Measurements from ENCODE around the gene PIGM. TPM values are rescaled to one million over a fixed set of nuclear protein-coding genes. Genes with fewer than 3 reads are reported as not detected.
A peak's percentile ranks its signal among the peaks of the same experiment; 100 is the strongest.

Gene PIGM
- 6.2 TPM for total RNA-seq
- 4.6 TPM for polyA plus RNA-seq

GRCh38 chr1:160031365-160032164 lies at the start of gene PIGM:
PIGM (minus strand) TSS chr1:160031990; CDS start chr1:160031739, 251 bp downstream.
- H3K4me1 ChIP-seq (ENCODE audit: insufficient read depth): peaks cover 2% of the 10 kb centered on the region
- no peaks in the 10 kb centered on the region for H3K36me3 ChIP-seq (ENCODE audit: insufficient read depth)
- under 1% methylated on average over 60 of the region's 60 CpGs for WGBS
- H3K27ac ChIP-seq (ENCODE audit: low read depth): peak within 1 kb of the TSS; percentile 64
- DNase-seq (ENCODE audit: extremely low spot score): peak; percentile 91
- H3K4me3 ChIP-seq (ENCODE audit: low read depth, low read length): peak within 1 kb of the TSS; percentile 75

GRCh38 chr1:160081261-160081936 lies 49.6 kb upstream of the PIGM start, which contains the start of gene KCNJ9:
KCNJ9 (plus strand) TSS chr1:160081538; CDS start chr1:160084031, 2,493 bp downstream.
- 20% methylated on average over 14 of the region's 14 CpGs for WGBS
- Histone ChIP-seq H3K27ac (ENCODE audit: low read depth) (no peak within 1 kb of the TSS), H3K36me3 (ENCODE audit: insufficient read depth) (no peaks in the 10 kb centered on the region), H3K4me1 (ENCODE audit: insufficient read depth) (peaks cover 2% of the 10 kb centered on the region), H3K4me3 (ENCODE audit: low read depth, low read length) (no peak within 1 kb of the TSS)
- no peak for DNase-seq (ENCODE audit: extremely low spot score)

- H3K36me3 ChIP-seq (ENCODE audit: insufficient read depth): no peaks in the 10 kb centered on the region
- no peak for DNase-seq (ENCODE audit: extremely low spot score)
- peaks cover 2% of the 10 kb centered on the region for H3K4me1 ChIP-seq (ENCODE audit: insufficient read depth)
- no peak overlapping the region for H3K27ac ChIP-seq (ENCODE audit: low read depth)
- H3K4me3 ChIP-seq (ENCODE audit: low read depth, low read length): no peak overlapping the region
- WGBS: 58% methylated on average over 6 of the region's 6 CpGs
Measured at GRCh38 chr1:160080381-160081100, 48.8 kb upstream of the PIGM start.

GRCh38 chr1:160079448-160079847 lies 47.7 kb upstream of the PIGM start:
- Histone ChIP-seq H3K27ac (ENCODE audit: low read depth) (no peak overlapping the region), H3K36me3 (ENCODE audit: insufficient read depth) (no peaks in the 10 kb centered on the region), H3K4me1 (ENCODE audit: insufficient read depth) (peaks cover 2% of the 10 kb centered on the region), H3K4me3 (ENCODE audit: low read depth, low read length) (no peak overlapping the region)
- no peak for DNase-seq (ENCODE audit: extremely low spot score)
- 75% methylated on average over 4 of the region's 4 CpGs for WGBS

GRCh38 chr1:160078512-160079195 lies 46.9 kb upstream of the PIGM start:
- no peak for DNase-seq (ENCODE audit: extremely low spot score)
- 26% methylated on average over 8 of the region's 8 CpGs for WGBS
- Histone ChIP-seq H3K36me3 (ENCODE audit: insufficient read depth) (no peaks in the 10 kb centered on the region), H3K4me3 (ENCODE audit: low read depth, low read length) (no peak overlapping the region), H3K4me1 (ENCODE audit: insufficient read depth) (no peaks in the 10 kb centered on the region), H3K27ac (ENCODE audit: low read depth) (no peak overlapping the region)

GRCh38 chr1:160077486-160077885 lies 45.7 kb upstream of the PIGM start:
- H3K36me3 ChIP-seq (ENCODE audit: insufficient read depth): no peaks in the 10 kb centered on the region
- no peaks in the 10 kb centered on the region for H3K4me1 ChIP-seq (ENCODE audit: insufficient read depth)
- no peak overlapping the region for H3K27ac ChIP-seq (ENCODE audit: low read depth)
- no peak overlapping the region for H3K4me3 ChIP-seq (ENCODE audit: low read depth, low read length)
- no peak for DNase-seq (ENCODE audit: extremely low spot score)

GRCh38 chr1:160076295-160076694 lies 44.5 kb upstream of the PIGM start:
- H3K27ac ChIP-seq (ENCODE audit: low read depth): no peak overlapping the region
- H3K36me3 ChIP-seq (ENCODE audit: insufficient read depth): no peaks in the 10 kb centered on the region
- no peaks in the 10 kb centered on the region for H3K4me1 ChIP-seq (ENCODE audit: insufficient read depth)
- WGBS: 77% methylated on average over 3 of the region's 3 CpGs
- no peak overlapping the region for H3K4me3 ChIP-seq (ENCODE audit: low read depth, low read length)
- no peak for DNase-seq (ENCODE audit: extremely low spot score)

- H3K36me3 ChIP-seq (ENCODE audit: insufficient read depth): no peaks in the 10 kb centered on the region
- H3K27ac ChIP-seq (ENCODE audit: low read depth): no peak overlapping the region
- H3K4me1 ChIP-seq (ENCODE audit: insufficient read depth): no peaks in the 10 kb centered on the region
- H3K4me3 ChIP-seq (ENCODE audit: low read depth, low read length): no peak overlapping the region
- DNase-seq (ENCODE audit: extremely low spot score): no peak
- WGBS: 58% methylated on average over 2 of the region's 2 CpGs
Measured at GRCh38 chr1:160075836-160076235, 44.0 kb upstream of the PIGM start.

GRCh38 chr1:160074865-160075264 lies 43.1 kb upstream of the PIGM start:
- H3K27ac ChIP-seq (ENCODE audit: low read depth): no peak overlapping the region
- no peaks in the 10 kb centered on the region for H3K4me1 ChIP-seq (ENCODE audit: insufficient read depth)
- no peak overlapping the region for H3K4me3 ChIP-seq (ENCODE audit: low read depth, low read length)
- 75% methylated on average over 4 of the region's 4 CpGs for WGBS
- no peaks in the 10 kb centered on the region for H3K36me3 ChIP-seq (ENCODE audit: insufficient read depth)
- DNase-seq (ENCODE audit: extremely low spot score): no peak

- Histone ChIP-seq H3K4me1 (ENCODE audit: insufficient read depth) (no peaks in the 10 kb centered on the region), H3K27ac (ENCODE audit: low read depth) (no peak overlapping the region), H3K4me3 (ENCODE audit: low read depth, low read length) (no peak overlapping the region), H3K36me3 (ENCODE audit: insufficient read depth) (no peaks in the 10 kb centered on the region)
- WGBS: 88% methylated on average over 5 of the region's 5 CpGs
- no peak for DNase-seq (ENCODE audit: extremely low spot score)
Measured at GRCh38 chr1:160071289-160071688, 39.5 kb upstream of the PIGM start.

GRCh38 chr1:160070243-160071163 lies 38.7 kb upstream of the PIGM start:
- DNase-seq (ENCODE audit: extremely low spot score): peak; percentile 31
- peak overlapping the region; percentile 29 for H3K4me3 ChIP-seq (ENCODE audit: low read depth, low read length)
- H3K27ac ChIP-seq (ENCODE audit: low read depth): no peak overlapping the region
- 2% methylated on average over 46 of the region's 46 CpGs for WGBS
- H3K36me3 ChIP-seq (ENCODE audit: insufficient read depth): no peaks in the 10 kb centered on the region
- no peaks in the 10 kb centered on the region for H3K4me1 ChIP-seq (ENCODE audit: insufficient read depth)

- WGBS: 11% methylated on average over 32 of the region's 32 CpGs
- Histone ChIP-seq H3K4me3 (ENCODE audit: low read depth, low read length) (peak within 1 kb of the TSS; percentile 29), H3K36me3 (ENCODE audit: insufficient read depth) (no peaks in the 10 kb centered on the region), H3K27ac (ENCODE audit: low read depth) (no peak within 1 kb of the TSS), H3K4me1 (ENCODE audit: insufficient read depth) (no peaks in the 10 kb centered on the region)
- no peak for DNase-seq (ENCODE audit: extremely low spot score)
Measured at GRCh38 chr1:160069460-160070231, 37.9 kb upstream of the PIGM start, which contains the start of gene KCNJ10. KCNJ10 (minus strand) TSS chr1:160070160; CDS start chr1:160042532, 27,628 bp downstream.

All from urinary bladder (tissue), 4 donors.